Measurements from ENCODE around the gene CLDN25.

CLDN25 gene

GRCh38 chr11:113828191-113828590 lies 48.6 kb downstream of the CLDN25 start:
- no peak for TF ChIP-seq CTCF (IDR thresholded peaks at IDR 0.05; ENCODE audit: control insufficient read depth, insufficient read depth, low read depth, low read length, missing control alignments)
- H3K4me3 ChIP-seq (ENCODE audit: control insufficient read depth, low read depth, low read length): no peak overlapping the region
- no peak for DNase-seq (ENCODE audit: low read depth)

GRCh38 chr11:113829751-113830150 lies 50.2 kb downstream of the CLDN25 start:
- no peak overlapping the region for H3K4me3 ChIP-seq (ENCODE audit: control insufficient read depth, low read depth, low read length)
- no peak for TF ChIP-seq CTCF (IDR thresholded peaks at IDR 0.05; ENCODE audit: control insufficient read depth, insufficient read depth, low read depth, low read length, missing control alignments)
- DNase-seq (ENCODE audit: low read depth): no peak

Data from AG09309 (cell line).